Measurements from ENCODE around the gene SLC39A11.
"Not testable (repeated sequence)": the region's sequence is repeated elsewhere in the genome, so short reads cannot be mapped to it uniquely, and the experiment has no call there.

The SLC39A11 gene

GRCh38 chr17:72861811-72862210 is 230.7 kb downstream of the SLC39A11 start:
- no peak for DNase-seq

- no peak for DNase-seq
Observed at GRCh38 chr17:72860778-72861177, 231.7 kb downstream of the SLC39A11 start.

- no peak for DNase-seq
Observed at GRCh38 chr17:72858826-72859495, 233.5 kb downstream of the SLC39A11 start.

GRCh38 chr17:72853440-72854415 is 238.8 kb downstream of the SLC39A11 start:
- DNase-seq = no peak

- no peak for DNase-seq
Observed at GRCh38 chr17:72852277-72852938, 240.1 kb downstream of the SLC39A11 start.

GRCh38 chr17:72850410-72851118 is 241.9 kb downstream of the SLC39A11 start:
- DNase-seq = no peak

- no peak for DNase-seq
Observed at GRCh38 chr17:72846399-72846798, 246.1 kb downstream of the SLC39A11 start.

- DNase-seq = no peak
Observed at GRCh38 chr17:72843591-72843990, 248.9 kb downstream of the SLC39A11 start.

- DNase-seq = no peak
Observed at GRCh38 chr17:72840019-72840418, 252.5 kb downstream of the SLC39A11 start.

GRCh38 chr17:72839131-72839725 is 253.3 kb downstream of the SLC39A11 start:
- no peak for DNase-seq

GRCh38 chr17:72838581-72838980 is 253.9 kb downstream of the SLC39A11 start:
- no peak for DNase-seq

- DNase-seq = no peak
Observed at GRCh38 chr17:72838068-72838467, 254.4 kb downstream of the SLC39A11 start.

- no peak for DNase-seq
Observed at GRCh38 chr17:72837335-72837734, 255.2 kb downstream of the SLC39A11 start.

- no peak for DNase-seq
Observed at GRCh38 chr17:72833128-72833765, 259.2 kb downstream of the SLC39A11 start.

- no peak for DNase-seq
Observed at GRCh38 chr17:72832306-72832705, 260.2 kb downstream of the SLC39A11 start.

- no peak for DNase-seq
Observed at GRCh38 chr17:72829883-72830282, 262.6 kb downstream of the SLC39A11 start.

- DNase-seq = no peak
Observed at GRCh38 chr17:72826602-72827001, 265.9 kb downstream of the SLC39A11 start.

- not testable (repeated sequence) for DNase-seq
Observed at GRCh38 chr17:72826059-72826458, 266.4 kb downstream of the SLC39A11 start.

GRCh38 chr17:72825218-72825617 is 267.3 kb downstream of the SLC39A11 start:
- no peak for DNase-seq

GRCh38 chr17:72824267-72824666 is 268.2 kb downstream of the SLC39A11 start:
- not testable (repeated sequence) for DNase-seq

- no peak for DNase-seq
Observed at GRCh38 chr17:72822358-72823023, 270.0 kb downstream of the SLC39A11 start.
